ENCODE data around the gene SFSWAP. TPM values are rescaled to one million over a fixed set of nuclear protein-coding genes. Genes with fewer than 3 reads are reported as not detected.

The SFSWAP gene
- total RNA-seq, 1 experiment from 2014 or later = 48.1 TPM

DNA sequence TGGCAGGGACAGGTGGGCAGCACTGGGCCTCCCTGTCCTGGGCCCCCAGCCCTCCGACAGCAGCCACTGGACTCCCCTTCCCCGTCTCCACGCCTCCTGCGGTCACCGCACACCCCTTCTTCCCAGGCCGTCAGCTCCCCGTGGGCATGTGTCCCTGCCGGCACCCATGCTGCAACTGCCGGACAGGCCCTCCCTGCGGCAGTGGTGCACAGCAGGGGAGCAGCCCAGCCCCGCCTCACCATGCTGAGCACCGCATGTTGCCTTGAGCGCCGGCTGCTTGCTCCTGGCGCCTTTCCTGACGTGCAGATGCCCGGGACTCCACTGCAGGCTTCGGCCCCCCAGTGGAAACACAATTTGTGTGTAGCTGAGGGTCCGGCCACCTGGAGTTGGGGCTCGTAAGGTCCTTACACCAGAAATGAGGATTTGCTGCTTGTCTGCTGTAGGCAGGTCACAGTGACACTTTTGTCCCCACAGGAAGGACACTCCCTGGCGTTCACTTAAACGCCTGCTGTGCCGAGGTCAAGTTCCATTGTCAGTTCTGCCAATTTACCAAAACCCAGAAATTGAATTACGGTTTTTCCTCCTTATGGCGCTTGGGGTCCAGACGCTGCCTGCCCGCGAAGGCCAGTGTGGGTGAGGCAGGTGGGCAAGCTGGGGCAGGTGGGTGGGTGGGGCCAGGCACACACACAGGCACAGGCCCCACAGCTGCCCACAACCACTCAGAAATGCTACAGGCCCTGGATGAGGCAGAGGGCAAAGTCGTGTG lies 89.1 kb downstream of the SFSWAP start:
- Histone ChIP-seq H4K20me1 (ENCODE audit: control insufficient read depth, insufficient read depth, insufficient read length) (no peaks in the 10 kb centered on the region), H4K5ac (ENCODE audit: insufficient read length, low read depth, low read length) (no peak overlapping the region), H2BK12ac (ENCODE audit: insufficient read length, low read depth, low read length) (no peak overlapping the region), H2BK120ac (ENCODE audit: low read depth, low read length, poor library complexity, severe bottlenecking) (no peak overlapping the region), H3K23me2 (ENCODE audit: insufficient read length, low read depth, low read length, poor library complexity, severe bottlenecking) (no peaks in the 10 kb centered on the region), H3K56ac (ENCODE audit: insufficient read length, low read depth, low read length) (no peak overlapping the region), H2AFZ (ENCODE audit: low read length) (no peak overlapping the region), H3K27me3 (ENCODE audit: insufficient read depth, low read length) (no peaks in the 10 kb centered on the region), H3K23ac (ENCODE audit: insufficient read length, low read depth, low read length) (no peak overlapping the region), H4K91ac (ENCODE audit: insufficient read length, low read depth, low read length) (no peak overlapping the region), H4K8ac (replicated peaks; ENCODE audit: insufficient read length, low read depth, low read length) (no peak overlapping the region), H2BK15ac (ENCODE audit: low read depth, low read length) (no peak overlapping the region), H3K14ac (ENCODE audit: insufficient read depth, low read length) (no peak overlapping the region), H3K4ac (ENCODE audit: low read depth, low read length) (no peak overlapping the region), H3K79me1 (ENCODE audit: insufficient read depth, low read depth, low read length, poor library complexity, severe bottlenecking) (no peaks in the 10 kb centered on the region), H3T11ph (ENCODE audit: low read length) (no peak overlapping the region), H3K18ac (ENCODE audit: insufficient read length, low read depth, low read length) (no peak overlapping the region), H3K4me2 (ENCODE audit: insufficient read depth, insufficient read length, low read length) (no peak overlapping the region), H3K9ac (ENCODE audit: extremely low read depth, insufficient read length, low read length) (no peak overlapping the region), H2BK5ac (ENCODE audit: insufficient read length, low read length) (no peak overlapping the region), H3K27ac (ENCODE audit: insufficient read length, low read depth, low read length) (no peak overlapping the region), H3K79me2 (ENCODE audit: insufficient read depth, low read length) (no peaks in the 10 kb centered on the region), H2AK5ac (ENCODE audit: insufficient read length, low read length) (no peak overlapping the region), H2BK20ac (ENCODE audit: low read depth, low read length, poor library complexity, severe bottlenecking) (no peak overlapping the region), H3K4me1 (ENCODE audit: insufficient read depth, low read length) (no peaks in the 10 kb centered on the region), H3K9me3 (ENCODE audit: control insufficient read depth, low read depth, low read length) (no peaks in the 10 kb centered on the region)
- H3K4me1 Mint-ChIP-seq = peaks cover 15% of the 10 kb centered on the region in 2 experiments
- peak overlapping the region in 1 of 3 experiments; percentile 15; a peak in 2 of 7 replicates for H3K27ac Mint-ChIP-seq
- no peaks in the 10 kb centered on the region for H3K27me3 Mint-ChIP-seq (ENCODE audit: low read depth)
- no peak overlapping the region for H3K4me3 Mint-ChIP-seq
- TF ChIP-seq, protein P1, sequence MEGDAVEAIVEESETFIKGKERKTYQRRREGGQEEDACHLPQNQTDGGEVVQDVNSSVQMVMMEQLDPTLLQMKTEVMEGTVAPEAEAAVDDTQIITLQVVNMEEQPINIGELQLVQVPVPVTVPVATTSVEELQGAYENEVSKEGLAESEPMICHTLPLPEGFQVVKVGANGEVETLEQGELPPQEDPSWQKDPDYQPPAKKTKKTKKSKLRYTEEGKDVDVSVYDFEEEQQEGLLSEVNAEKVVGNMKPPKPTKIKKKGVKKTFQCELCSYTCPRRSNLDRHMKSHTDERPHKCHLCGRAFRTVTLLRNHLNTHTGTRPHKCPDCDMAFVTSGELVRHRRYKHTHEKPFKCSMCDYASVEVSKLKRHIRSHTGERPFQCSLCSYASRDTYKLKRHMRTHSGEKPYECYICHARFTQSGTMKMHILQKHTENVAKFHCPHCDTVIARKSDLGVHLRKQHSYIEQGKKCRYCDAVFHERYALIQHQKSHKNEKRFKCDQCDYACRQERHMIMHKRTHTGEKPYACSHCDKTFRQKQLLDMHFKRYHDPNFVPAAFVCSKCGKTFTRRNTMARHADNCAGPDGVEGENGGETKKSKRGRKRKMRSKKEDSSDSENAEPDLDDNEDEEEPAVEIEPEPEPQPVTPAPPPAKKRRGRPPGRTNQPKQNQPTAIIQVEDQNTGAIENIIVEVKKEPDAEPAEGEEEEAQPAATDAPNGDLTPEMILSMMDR (conservative IDR thresholded peaks at IDR 0.05) = no peak
- peaks cover 30 to 52% (median 42%) of the 10 kb centered on the region in 3 experiments for H3K36me3 Mint-ChIP-seq (ENCODE audit: insufficient read depth in 1 of 3, low read depth in 3 of 3)
- no CpG with 5 or more reads among the region's 29 CpGs for WGBS (ENCODE audit: extremely low coverage, insufficient read length, low lambda C conversion rate)
- no peak for DNase-seq
- H3K9me3 Mint-ChIP-seq = no peaks in the 10 kb centered on the region

Measured in H9 (cell line).